Endometrial microvascular endothelial cells (primary cell): ENCODE measurements around the gene MIB1. TPM values are rescaled to one million over a fixed set of nuclear protein-coding genes. Genes with fewer than 3 reads are reported as not detected.

ENCODE experiments used
- in situ Hi-C: cut with HindIII; loops from 2 replicates; pipeline ENCODE4 v1.10.0; 2017; ENCODE audit warnings: low sequenced_read_pairs, low pct_unique_long_range_greater_than_20kb; ENCODE audit errors: inconsistent ontology term
- total RNA-seq: library from RNA; depleted of rRNA; stranded (reverse); fragments of >200 nt; gene quantifications from one replicate; pipeline ENCODE4 v1.2.3, GENCODE V29; 2015; ENCODE audit errors: inconsistent ontology term

Gene MIB1
- total RNA-seq, 1 donor from 2014 or later: 25.6 TPM

GRCh38 chr18:21853775-21854552, 113.4 kb downstream of the MIB1 start:
- in situ Hi-C loops: no loop called here

GRCh38 chr18:21855432-21855831, 114.8 kb downstream of the MIB1 start:
- in situ Hi-C loops: no loop called here

- in situ Hi-C loops: no loop called here
Observed at GRCh38 chr18:21857871-21858270, 117.3 kb downstream of the MIB1 start.

- in situ Hi-C loops: no loop called here
Observed at GRCh38 chr18:21858544-21858943, 118.0 kb downstream of the MIB1 start.

GRCh38 chr18:21864386-21864785, 123.8 kb downstream of the MIB1 start:
- in situ Hi-C loops: no loop called here

- in situ Hi-C loops: no loop called here
Observed at GRCh38 chr18:21865043-21865442, 124.5 kb downstream of the MIB1 start.

GRCh38 chr18:21868770-21869169, 128.2 kb downstream of the MIB1 start:
- in situ Hi-C loops: no loop called here

GRCh38 chr18:21889570-21889969, 149.0 kb downstream of the MIB1 start:
- in situ Hi-C loops: no loop called here

- in situ Hi-C loops: no loop called here
Observed at GRCh38 chr18:21894619-21895367, 154.2 kb downstream of the MIB1 start.

- in situ Hi-C loops: no loop called here
Observed at GRCh38 chr18:21896732-21897336, 156.2 kb downstream of the MIB1 start.

GRCh38 chr18:21897811-21898210, 157.2 kb downstream of the MIB1 start:
- in situ Hi-C loops: no loop called here

- in situ Hi-C loops: no loop called here
Observed at GRCh38 chr18:21900605-21901352, 160.2 kb downstream of the MIB1 start.

GRCh38 chr18:21901423-21901945, 160.9 kb downstream of the MIB1 start:
- in situ Hi-C loops: no loop called here

GRCh38 chr18:21903709-21904108, 163.1 kb downstream of the MIB1 start:
- in situ Hi-C loops: no loop called here

GRCh38 chr18:21904856-21905255, 164.3 kb downstream of the MIB1 start:
- in situ Hi-C loops: no loop called here

GRCh38 chr18:21907451-21907850, 166.9 kb downstream of the MIB1 start:
- in situ Hi-C loops: no loop called here

- in situ Hi-C loops: no loop called here
Observed at GRCh38 chr18:21908711-21909110, 168.1 kb downstream of the MIB1 start.

GRCh38 chr18:21910906-21911305, 170.3 kb downstream of the MIB1 start:
- in situ Hi-C loops: no loop called here

GRCh38 chr18:21911551-21911950, 171.0 kb downstream of the MIB1 start:
- in situ Hi-C loops: no loop called here
